IPS DF 6.9 (cell line): ENCODE data around the gene KCNQ1.

ENCODE experiments used
- DNase-seq: peaks from one replicate; pipeline ENCODE4 v3.0.0-alpha.2; 2013; ENCODE audit warnings: low read depth, low spot score
- H3K27ac ChIP-seq: one replicate; pipeline ENCODE4 v1.5.1; 2013; ENCODE audit warnings: low read length, control low read depth
- H3K27me3 ChIP-seq: 2 replicates; pipeline ENCODE4 v1.6.1; 2013; ENCODE audit warnings: mild to moderate bottlenecking, low read length; ENCODE audit not compliant: control insufficient read depth, insufficient read depth
- H3K36me3 ChIP-seq: 2 replicates; pipeline ENCODE4 v1.6.1; 2013; ENCODE audit warnings: low read length; ENCODE audit not compliant: control insufficient read depth, insufficient read depth
- H3K4me1 ChIP-seq: 2 replicates; pipeline ENCODE4 v1.6.1; 2013; ENCODE audit warnings: low read length; ENCODE audit not compliant: control insufficient read depth, insufficient read depth
- H3K4me3 ChIP-seq: 2 replicates; pipeline ENCODE4 v1.5.1; 2013; ENCODE audit warnings: mild to moderate bottlenecking, low read length
- H3K9me3 ChIP-seq: 2 replicates; pipeline ENCODE4 v1.6.1; 2013; ENCODE audit warnings: low read length, inconsistent platforms; ENCODE audit not compliant: control insufficient read depth, insufficient read depth
- WGBS: extraction: QIAGEN DNeasy Blood & Tissue Kit; methylation state at CpG from one replicate; pipeline ENCODE4 v1.1.7; 2013; ENCODE audit warnings: mixed read lengths, missing lambda C conversion rate; ENCODE audit not compliant: insufficient read length, insufficient coverage; 5-methylcytosine and 5-hydroxymethylcytosine counted together

KCNQ1 gene

DNA sequence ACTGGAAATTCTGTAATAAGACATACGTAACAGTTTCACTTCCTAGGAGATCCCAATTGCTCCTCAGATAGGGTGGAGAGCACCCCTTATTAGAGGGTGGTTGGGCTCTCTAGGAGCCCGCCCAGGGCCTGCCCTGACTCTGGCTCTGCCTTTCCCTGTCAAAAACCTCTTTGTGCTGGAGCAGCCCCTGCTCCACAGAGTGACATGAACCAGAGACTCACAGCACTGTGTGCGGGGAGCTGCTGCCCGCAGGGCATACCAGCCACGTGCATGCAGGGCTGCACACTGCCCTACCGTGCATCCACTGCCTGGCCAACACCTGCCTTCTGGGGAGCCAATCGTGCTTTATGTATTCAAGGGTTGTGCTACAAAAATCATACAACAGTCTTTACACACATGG is 230.7 kb downstream of the KCNQ1 start:
- no peaks in the 10 kb centered on the region for H3K27me3 ChIP-seq

GRCh38 chr11:2677127-2677526 is 232.3 kb downstream of the KCNQ1 start:
- no peaks in the 10 kb centered on the region for H3K27me3 ChIP-seq
- no peaks in the 10 kb centered on the region for H3K36me3 ChIP-seq
- peaks cover 2% of the 10 kb centered on the region; the same call in 1 of the 2 replicates for H3K4me1 ChIP-seq
- H3K27ac ChIP-seq: no peak overlapping the region
- no peak overlapping the region for H3K4me3 ChIP-seq
- DNase-seq: no peak
- no CpG with 5 or more reads among the region's 1 CpG for WGBS
- H3K9me3 ChIP-seq: no peaks in the 10 kb centered on the region

More for the DNA sequence above, 230.7 kb downstream of the KCNQ1 start:
- peaks cover 2% of the 10 kb centered on the region; the same call in 1 of the 2 replicates for H3K4me1 ChIP-seq
- no peaks in the 10 kb centered on the region for H3K36me3 ChIP-seq
- no peak overlapping the region for H3K4me3 ChIP-seq
- H3K27ac ChIP-seq: no peak overlapping the region
- DNase-seq: no peak
- H3K9me3 ChIP-seq: no peaks in the 10 kb centered on the region
- WGBS: no CpG with 5 or more reads among the region's 7 CpGs

DNA sequence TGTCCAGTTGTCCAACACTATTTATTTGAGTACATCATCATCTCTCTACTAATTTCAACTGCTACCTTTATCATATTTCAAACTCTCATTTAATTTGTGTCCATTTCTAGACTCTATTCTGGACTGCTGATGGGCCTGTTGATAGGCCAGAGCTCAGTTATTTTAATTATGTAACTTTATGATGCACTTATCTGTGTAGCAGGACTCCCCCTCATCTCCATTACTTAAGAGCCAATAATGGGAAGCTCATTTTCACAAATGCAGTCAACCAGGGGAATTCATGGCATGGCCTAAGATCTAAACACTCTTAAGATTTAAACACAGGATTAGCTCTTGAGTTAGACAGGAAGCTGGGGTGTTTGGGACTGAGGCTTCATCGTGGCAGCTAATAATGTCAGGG is 233.6 kb downstream of the KCNQ1 start:
- DNase-seq: no peak
- no peak overlapping the region for H3K27ac ChIP-seq
- no CpG with 5 or more reads among the region's 1 CpG for WGBS
- H3K4me1 ChIP-seq: peaks cover 7% of the 10 kb centered on the region
- H3K4me3 ChIP-seq: no peak overlapping the region
- H3K9me3 ChIP-seq: no peaks in the 10 kb centered on the region
- H3K36me3 ChIP-seq: no peaks in the 10 kb centered on the region
- H3K27me3 ChIP-seq: no peaks in the 10 kb centered on the region

- H3K27ac ChIP-seq: no peak overlapping the region
- H3K36me3 ChIP-seq: no peaks in the 10 kb centered on the region
- H3K4me3 ChIP-seq: no peak overlapping the region
- peaks cover 7% of the 10 kb centered on the region for H3K4me1 ChIP-seq
- H3K9me3 ChIP-seq: no peaks in the 10 kb centered on the region
- DNase-seq: no peak
- WGBS: no CpG with 5 or more reads among the region's 2 CpGs
- no peaks in the 10 kb centered on the region for H3K27me3 ChIP-seq
These were observed 234.3 kb downstream of the KCNQ1 start for GRCh38 chr11:2679011-2679676.

GRCh38 chr11:2681408-2682145 is 236.8 kb downstream of the KCNQ1 start:
- H3K4me1 ChIP-seq: peaks cover 5% of the 10 kb centered on the region
- H3K27me3 ChIP-seq: no peaks in the 10 kb centered on the region
- DNase-seq: no peak
- H3K36me3 ChIP-seq: no peaks in the 10 kb centered on the region
- no peak overlapping the region for H3K4me3 ChIP-seq
- no peaks in the 10 kb centered on the region for H3K9me3 ChIP-seq
- no CpG with 5 or more reads among the region's 5 CpGs for WGBS
- H3K27ac ChIP-seq: no peak overlapping the region

- Histone ChIP-seq H3K9me3 (no peaks in the 10 kb centered on the region), H3K4me1 (peaks cover 16% of the 10 kb centered on the region), H3K36me3 (no peaks in the 10 kb centered on the region), H3K4me3 (no peak overlapping the region), H3K27me3 (no peaks in the 10 kb centered on the region), H3K27ac (no peak overlapping the region)
- DNase-seq: no peak
- no CpG with 5 or more reads among the region's 4 CpGs for WGBS
These were observed 239.0 kb downstream of the KCNQ1 start for GRCh38 chr11:2683806-2684205.

DNA sequence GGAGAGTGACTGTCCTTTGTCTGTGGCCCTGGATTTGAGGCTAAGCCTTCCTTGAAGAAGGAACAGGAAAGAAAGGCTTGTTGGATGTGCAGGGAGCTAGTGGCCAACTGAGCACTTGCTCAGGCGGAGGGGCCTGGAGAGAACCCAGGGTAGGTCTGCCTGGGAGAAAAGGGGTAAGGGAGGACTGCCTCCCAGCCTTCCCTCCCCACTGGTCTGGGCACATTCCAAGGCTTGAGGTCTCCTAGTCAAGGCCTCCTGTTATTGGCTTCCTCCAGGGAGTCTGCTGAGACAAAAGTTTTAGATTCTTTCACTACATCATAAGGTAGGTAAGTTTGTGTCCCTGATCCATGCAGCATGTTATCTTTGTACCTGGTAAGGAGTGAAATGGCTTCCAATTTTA is 239.8 kb downstream of the KCNQ1 start:
- Histone ChIP-seq H3K27me3 (no peaks in the 10 kb centered on the region), H3K36me3 (no peaks in the 10 kb centered on the region; the same call in 1 of the 2 replicates), H3K9me3 (no peaks in the 10 kb centered on the region), H3K27ac (no peak overlapping the region), H3K4me1 (peaks cover 18% of the 10 kb centered on the region), H3K4me3 (no peak overlapping the region)
- no CpG with 5 or more reads among the region's 1 CpG for WGBS
- DNase-seq: no peak

GRCh38 chr11:2685051-2685450 is 240.2 kb downstream of the KCNQ1 start:
- H3K27ac ChIP-seq: no peak overlapping the region
- no peaks in the 10 kb centered on the region for H3K9me3 ChIP-seq
- no peak for DNase-seq
- no CpG with 5 or more reads among the region's 6 CpGs for WGBS
- no peaks in the 10 kb centered on the region for H3K27me3 ChIP-seq
- no peak overlapping the region for H3K4me3 ChIP-seq
- peaks cover 22% of the 10 kb centered on the region for H3K4me1 ChIP-seq
- H3K36me3 ChIP-seq: no peaks in the 10 kb centered on the region; the same call in 1 of the 2 replicates

- no peak overlapping the region for H3K4me3 ChIP-seq
- no peaks in the 10 kb centered on the region; the same call in 1 of the 2 replicates for H3K36me3 ChIP-seq
- no peak for DNase-seq
- H3K9me3 ChIP-seq: no peaks in the 10 kb centered on the region
- no CpG with 5 or more reads among the region's 13 CpGs for WGBS
- H3K27ac ChIP-seq: no peak overlapping the region
- H3K4me1 ChIP-seq: peaks cover 27% of the 10 kb centered on the region
- H3K27me3 ChIP-seq: no peaks in the 10 kb centered on the region
These were observed 241.0 kb downstream of the KCNQ1 start for GRCh38 chr11:2685566-2686359.
